ES-I3 (cell line): Measurements from ENCODE around the gene GOSR2.
"Not testable (repeated sequence)": the region's sequence is repeated elsewhere in the genome, so short reads cannot be mapped to it uniquely, and the experiment has no call there.

Experiments
- H3K36me3 ChIP-seq: 2 replicates; pipeline ENCODE4 v1.6.1; 2013; ENCODE audit warnings: mild to moderate bottlenecking, low read length, control low read depth, moderate library complexity; ENCODE audit not compliant: insufficient read depth
- H3K4me1 ChIP-seq: 2 replicates; pipeline ENCODE4 v1.6.1; 2013; ENCODE audit warnings: mild to moderate bottlenecking, control low read depth, low read length; ENCODE audit not compliant: insufficient read depth
- H3K9ac ChIP-seq: 2 replicates; pipeline ENCODE4 v1.6.1; 2013; ENCODE audit warnings: low read depth, mild to moderate bottlenecking, low read length, moderate library complexity
- H3K9me3 ChIP-seq: 2 replicates; pipeline ENCODE4 v1.6.1; 2013; ENCODE audit warnings: mild to moderate bottlenecking, low read length, moderate library complexity; ENCODE audit not compliant: control insufficient read depth, insufficient read depth

GOSR2 gene

DNA sequence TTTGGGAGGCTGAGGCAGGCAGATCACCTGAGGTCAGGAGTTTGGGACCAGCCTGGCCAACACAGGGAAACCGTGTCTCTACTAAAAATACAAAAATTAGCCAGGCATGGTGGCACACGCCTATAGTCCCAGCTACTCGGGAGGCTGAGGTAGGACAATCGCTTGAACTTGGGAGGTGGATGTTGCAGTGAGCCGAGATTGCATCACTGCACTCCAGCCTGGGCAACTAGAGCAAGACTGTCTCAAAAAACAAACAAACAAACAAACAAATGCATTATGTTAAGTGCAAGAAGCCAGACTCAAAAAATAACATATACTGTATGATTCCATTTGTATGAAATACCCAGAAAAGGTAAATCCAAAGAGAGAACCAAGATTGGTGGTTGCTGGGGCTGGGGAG, 65.0 kb downstream of the GOSR2 start:
- not testable (repeated sequence) for H3K9me3 ChIP-seq, H3K36me3 ChIP-seq, H3K9ac ChIP-seq, H3K4me1 ChIP-seq

DNA sequence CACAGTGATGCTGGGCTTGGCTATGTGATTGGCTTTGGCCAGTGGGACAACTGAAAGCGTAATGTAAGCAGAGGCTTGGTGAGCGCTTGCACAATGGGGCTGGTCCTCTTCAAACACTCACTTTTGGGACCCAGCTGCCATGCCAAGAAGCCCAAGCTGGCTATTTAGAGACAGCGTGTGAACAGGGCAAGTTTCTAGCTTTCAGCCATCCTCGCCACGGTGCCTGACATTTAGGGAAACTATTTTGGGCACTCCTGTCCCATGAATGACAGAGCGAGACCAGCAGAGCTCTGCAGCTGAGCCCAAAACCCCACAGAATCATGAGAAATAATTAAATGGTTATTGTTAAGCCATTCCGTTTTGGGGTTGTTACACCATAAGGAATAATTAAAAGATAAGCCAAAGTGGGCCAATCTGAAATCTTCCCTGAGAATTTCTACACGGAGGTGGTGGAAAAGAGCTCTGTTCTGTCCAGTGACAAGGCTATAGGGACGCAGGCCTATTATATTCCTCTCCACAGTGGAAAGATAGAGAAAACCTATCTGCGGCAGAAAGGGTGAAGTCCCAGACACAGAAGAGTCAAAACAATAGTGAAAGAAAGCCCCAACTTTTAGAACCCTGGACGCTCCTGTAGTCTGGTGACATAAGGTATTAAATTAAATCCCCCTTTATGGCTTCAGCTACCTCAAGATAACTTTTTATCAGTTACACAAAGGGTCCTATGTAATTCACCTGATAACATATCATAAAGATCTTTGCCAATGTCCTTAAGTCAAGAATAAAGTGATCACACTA, 66.9 kb downstream of the GOSR2 start:
- H3K9ac ChIP-seq: no peak overlapping the region
- no peaks in the 10 kb centered on the region for H3K4me1 ChIP-seq
- no peaks in the 10 kb centered on the region for H3K36me3 ChIP-seq
- no peaks in the 10 kb centered on the region for H3K9me3 ChIP-seq

DNA sequence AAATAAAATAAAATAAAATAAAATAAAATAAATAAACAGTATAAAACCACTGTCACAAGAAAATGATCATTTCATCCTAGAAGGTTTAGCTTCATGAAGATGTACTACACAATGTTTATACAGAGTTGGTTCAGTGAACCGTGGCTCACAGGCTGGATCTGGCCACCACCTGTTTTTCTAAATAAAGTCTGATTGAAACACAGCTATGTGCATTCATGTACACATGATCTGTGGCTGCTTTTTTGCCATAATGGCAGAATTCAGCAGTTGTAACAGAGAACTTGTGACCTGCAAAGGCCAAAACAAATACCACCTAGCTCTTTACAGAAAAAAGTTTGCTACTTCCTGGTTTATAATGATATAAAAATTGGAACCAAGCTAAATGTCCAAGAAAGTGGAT, 68.7 kb downstream of the GOSR2 start:
- Histone ChIP-seq H3K9ac (no peak overlapping the region), H3K4me1 (no peaks in the 10 kb centered on the region), H3K9me3 (no peaks in the 10 kb centered on the region)

More for the DNA sequence above, 68.7 kb downstream of the GOSR2 start:
- H3K36me3 ChIP-seq: no peaks in the 10 kb centered on the region
